Endodermal cell (in vitro differentiated cells): ENCODE data around the gene ERCC6. TPM values are rescaled to one million over a fixed set of nuclear protein-coding genes. Genes with fewer than 3 reads are reported as not detected.

Experiments
- DNase-seq: peaks from one replicate; pipeline ENCODE4 v3.0.0-alpha.2; 2017
- H3K27ac ChIP-seq: 2 replicates; pipeline ENCODE4 v1.5.1; 2013; ENCODE audit warnings: mild to moderate bottlenecking, low read depth, low read length, moderate library complexity
- H3K27me3 ChIP-seq: 2 replicates; pipeline ENCODE4 v1.6.1; 2013; ENCODE audit warnings: mild to moderate bottlenecking, low read length, moderate library complexity; ENCODE audit not compliant: insufficient read depth, control insufficient read depth, poor library complexity, severe bottlenecking
- H3K36me3 ChIP-seq: 2 replicates; pipeline ENCODE4 v1.7.0; 2013; ENCODE audit warnings: mild to moderate bottlenecking, low read length, moderate library complexity; ENCODE audit not compliant: control insufficient read depth, insufficient read depth
- H3K4me1 ChIP-seq: one replicate; pipeline ENCODE4 v1.7.0; 2013; ENCODE audit warnings: low read length; ENCODE audit not compliant: control insufficient read depth, insufficient read depth
- H3K4me3 ChIP-seq: 2 replicates; pipeline ENCODE4 v1.5.1; 2013; ENCODE audit warnings: mild to moderate bottlenecking, low read length, moderate library complexity
- H3K9ac ChIP-seq: 2 replicates; pipeline ENCODE4 v1.6.1; 2013; ENCODE audit warnings: mild to moderate bottlenecking, low read length, moderate library complexity; ENCODE audit not compliant: poor library complexity, severe bottlenecking; ENCODE audit errors: extremely low read depth
- H3K9me3 ChIP-seq: 2 replicates; pipeline ENCODE4 v1.6.1; 2013; ENCODE audit warnings: mild to moderate bottlenecking, low read length, moderate library complexity; ENCODE audit not compliant: control insufficient read depth
- H3K27ac Mint-ChIP-seq: 2 replicates; pipeline ENCODE4 v1.8.0; 2020; ENCODE audit warnings: mixed read lengths
- H3K27me3 Mint-ChIP-seq: 2 replicates; pipeline ENCODE4 v1.8.0; 2021; ENCODE audit warnings: mild to moderate bottlenecking, mixed read lengths; ENCODE audit not compliant: insufficient read depth
- H3K36me3 Mint-ChIP-seq: 2 replicates; pipeline ENCODE4 v1.8.0; 2020; ENCODE audit warnings: low read depth, mixed read lengths
- H3K4me1 Mint-ChIP-seq: 2 replicates; pipeline ENCODE4 v1.8.0; 2020; ENCODE audit warnings: mixed read lengths
- H3K4me3 Mint-ChIP-seq: 2 replicates; pipeline ENCODE4 v1.8.0; 2020; ENCODE audit warnings: mild to moderate bottlenecking, moderate library complexity, mixed read lengths
- H3K9me3 Mint-ChIP-seq: 2 replicates; pipeline ENCODE4 v1.8.0; 2020; ENCODE audit warnings: mild to moderate bottlenecking, mixed read lengths
- CTCF ChIP-seq: fragments of 200-600 bp; sonication (generic); conservative IDR thresholded peaks from 2 replicates; pipeline ENCODE4 v1.5.0; 2021; ENCODE audit warnings: antibody characterized with exemption, mild to moderate bottlenecking
- WGBS, 2 experiments: methylation state at CpG; one replicate each; pipeline versions ENCODE4 v1.1.5 to v1.1.7; 2013; ENCODE audit warnings: missing lambda C conversion rate in 2 of 2, mixed read lengths in 1 of 2; ENCODE audit not compliant: insufficient coverage in 1 of 2, insufficient read length in 1 of 2; 5-methylcytosine and 5-hydroxymethylcytosine counted together
- total RNA-seq, 2 donors: library from RNA; stranded (reverse); fragmentation: NEBNext Ultra II Directional in 1 of 2; extraction: Animal tissue kit (Norgen Biotek cat#: 25700) in 1 of 2; gene quantifications; 2 replicates in 1 of 2; 3 replicates in 1 of 2; pipeline ENCODE4 v1.2.1, GENCODE V29; 2021

The ERCC6 gene
- total RNA-seq, 2 donors from 2014 or later, result 18.8 to 19.5 TPM

- Histone ChIP-seq H3K27ac (no peak overlapping the region), H3K4me1 (no peaks in the 10 kb centered on the region), H3K9me3 (no peaks in the 10 kb centered on the region), H3K4me3 (no peak overlapping the region), H3K27me3 (no peaks in the 10 kb centered on the region), H3K9ac (no peak overlapping the region), H3K36me3 (no peaks in the 10 kb centered on the region)
- H3K4me3 Mint-ChIP-seq, result no peak overlapping the region
- DNase-seq, result no peak
- no peak overlapping the region for H3K27ac Mint-ChIP-seq
- no peaks in the 10 kb centered on the region for H3K9me3 Mint-ChIP-seq
- H3K27me3 Mint-ChIP-seq, result no peaks in the 10 kb centered on the region
- H3K4me1 Mint-ChIP-seq, result peaks cover 7% of the 10 kb centered on the region
- TF ChIP-seq CTCF, result no peak
- WGBS, 2 experiments, result 91 to 100% methylated on average over 1 to 2 of the region's 2 CpGs
- H3K36me3 Mint-ChIP-seq, result no peaks in the 10 kb centered on the region
Observed at GRCh38 chr10:49502358-49502757, 36.6 kb downstream of the ERCC6 start.

- WGBS, 2 experiments, result 80 to 91% methylated on average over 1 of the region's 1 CpG
- H3K36me3 Mint-ChIP-seq, result no peaks in the 10 kb centered on the region
Observed at GRCh38 chr10:49500412-49500811, 38.5 kb downstream of the ERCC6 start.

GRCh38 chr10:49499305-49499851 lies 39.5 kb downstream of the ERCC6 start:
- H3K4me1 Mint-ChIP-seq, result peaks cover 10% of the 10 kb centered on the region
- H3K9me3 Mint-ChIP-seq, result no peaks in the 10 kb centered on the region
- Histone ChIP-seq H3K27ac (no peak overlapping the region), H3K4me3 (no peak overlapping the region), H3K9me3 (no peaks in the 10 kb centered on the region), H3K36me3 (no peaks in the 10 kb centered on the region), H3K9ac (no peak overlapping the region), H3K27me3 (no peaks in the 10 kb centered on the region), H3K4me1 (no peaks in the 10 kb centered on the region)
- no peak overlapping the region for H3K27ac Mint-ChIP-seq
- no peak for DNase-seq
- no peaks in the 10 kb centered on the region for H3K36me3 Mint-ChIP-seq
- TF ChIP-seq CTCF, result no peak
- H3K4me3 Mint-ChIP-seq, result no peak overlapping the region
- no peaks in the 10 kb centered on the region for H3K27me3 Mint-ChIP-seq
- 97% methylated on average over 3 to 5 of the region's 5 CpGs for WGBS, 2 experiments

More at GRCh38 chr10:49500412-49500811, 38.5 kb downstream of the ERCC6 start:
- no peaks in the 10 kb centered on the region for H3K9me3 ChIP-seq
- H3K36me3 ChIP-seq, result no peaks in the 10 kb centered on the region
- H3K27me3 Mint-ChIP-seq, result no peaks in the 10 kb centered on the region
- H3K4me1 Mint-ChIP-seq, result peaks cover 10% of the 10 kb centered on the region
- H3K27ac ChIP-seq, result no peak overlapping the region
- no peaks in the 10 kb centered on the region for H3K4me1 ChIP-seq
- no peaks in the 10 kb centered on the region for H3K9me3 Mint-ChIP-seq
- TF ChIP-seq CTCF, result no peak
- no peak overlapping the region for H3K27ac Mint-ChIP-seq
- no peak overlapping the region for H3K9ac ChIP-seq
- no peaks in the 10 kb centered on the region for H3K27me3 ChIP-seq
- H3K4me3 ChIP-seq, result no peak overlapping the region
- no peak overlapping the region for H3K4me3 Mint-ChIP-seq
- DNase-seq, result no peak
